ENCODE data around the gene TMEM39A. TPM values are rescaled to one million over a fixed set of nuclear protein-coding genes. Genes with fewer than 3 reads are reported as not detected.

Gene TMEM39A
- total and polyA plus RNA-seq, 4 donors, result 19.9 to 38.7 (median 29.0) TPM

DNA sequence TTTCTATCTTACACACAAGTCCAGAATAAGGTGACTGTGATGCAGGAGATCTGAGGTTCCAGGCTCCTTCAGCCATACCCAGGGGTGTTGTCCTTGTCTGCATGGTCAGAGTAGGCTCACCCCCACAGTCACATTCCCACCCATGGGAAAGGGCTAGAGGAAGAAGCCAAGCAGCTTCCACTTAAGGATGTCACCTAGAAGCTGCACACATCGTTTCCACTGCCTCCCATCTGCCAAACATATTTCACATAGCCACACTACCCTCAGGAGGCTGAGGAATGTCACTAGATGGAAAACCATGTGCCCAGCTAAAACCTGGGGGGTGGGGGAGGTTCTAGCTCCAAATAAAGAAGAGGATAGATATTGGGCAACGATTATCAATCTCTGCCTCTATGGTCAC, 58.1 kb downstream of the TMEM39A start:
- H3K27ac ChIP-seq (ENCODE audit: low read depth, low read length), result no peak overlapping the region
- H3K9me3 ChIP-seq (ENCODE audit: control insufficient read depth, insufficient read depth, low read length), result no peaks in the 10 kb centered on the region
- H3K36me3 ChIP-seq (ENCODE audit: control insufficient read depth, insufficient read depth, low read length), result peaks cover 13% of the 10 kb centered on the region
- no peaks in the 10 kb centered on the region for H3K4me1 ChIP-seq (ENCODE audit: control insufficient read depth, insufficient read depth, low read length)
- H3K27me3 ChIP-seq (ENCODE audit: control insufficient read depth, insufficient read depth, low read length), result no peaks in the 10 kb centered on the region
- DNase-seq (ENCODE audit: low read depth in 4 of 6, low spot score in 6 of 6), result no peak
- H3K4me3 ChIP-seq (ENCODE audit: low read depth, low read length), result no peak overlapping the region
- WGBS (ENCODE audit: insufficient coverage), result 88% methylated on average over 1 of the region's 2 CpGs

DNA sequence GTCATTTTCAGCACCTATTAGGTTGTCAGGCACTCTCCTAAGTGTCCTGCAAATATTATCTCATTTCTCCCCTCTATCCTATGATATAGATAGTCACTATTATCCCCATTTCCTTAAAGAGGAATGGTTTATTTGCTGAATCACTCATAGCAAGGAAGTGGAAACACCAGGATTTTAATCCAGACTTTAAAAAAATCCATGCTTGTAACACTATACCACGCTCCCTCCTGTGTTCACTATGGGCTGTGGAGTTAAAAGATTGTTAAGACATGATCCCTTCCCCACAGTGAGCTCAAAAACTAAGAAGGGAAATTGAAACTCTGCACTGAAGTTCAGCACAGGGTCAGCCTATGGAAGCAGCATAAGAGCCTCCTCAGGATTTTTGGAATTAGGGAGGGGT, 60.2 kb downstream of the TMEM39A start:
- WGBS (ENCODE audit: insufficient coverage), result no CpG with 5 or more reads among the region's 1 CpG
- Histone ChIP-seq H3K36me3 (ENCODE audit: control insufficient read depth, insufficient read depth, low read length) (peaks cover 9% of the 10 kb centered on the region), H3K9me3 (ENCODE audit: control insufficient read depth, insufficient read depth, low read length) (no peaks in the 10 kb centered on the region), H3K27me3 (ENCODE audit: control insufficient read depth, insufficient read depth, low read length) (no peaks in the 10 kb centered on the region), H3K4me3 (ENCODE audit: low read depth, low read length) (no peak overlapping the region), H3K4me1 (ENCODE audit: control insufficient read depth, insufficient read depth, low read length) (no peaks in the 10 kb centered on the region), H3K27ac (ENCODE audit: low read depth, low read length) (no peak overlapping the region)
- DNase-seq (ENCODE audit: low read depth in 4 of 6, low spot score in 6 of 6), result peak in 1 of 6 donors; percentile 12

DNA sequence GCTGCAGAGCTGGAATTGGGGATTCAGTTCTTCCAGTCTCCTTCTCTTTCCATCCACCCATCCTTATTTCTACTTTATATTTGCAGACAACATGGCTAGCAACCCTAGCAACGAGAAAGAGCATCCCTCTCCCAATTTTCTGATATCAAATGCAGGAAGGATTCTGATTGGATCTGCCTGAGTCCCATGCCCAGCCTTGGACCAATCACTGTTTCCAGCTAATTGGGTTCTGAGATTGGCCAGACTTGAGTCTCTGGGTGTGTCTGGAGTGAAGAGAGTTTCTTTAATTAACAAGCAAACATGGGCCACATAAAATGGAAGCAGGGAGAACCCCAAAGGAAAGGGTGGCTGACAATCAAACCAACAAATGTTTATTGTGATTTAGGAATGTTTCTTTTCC, 60.6 kb downstream of the TMEM39A start:
- Histone ChIP-seq H3K4me1 (ENCODE audit: control insufficient read depth, insufficient read depth, low read length) (no peaks in the 10 kb centered on the region), H3K4me3 (ENCODE audit: low read depth, low read length) (no peak overlapping the region), H3K36me3 (ENCODE audit: control insufficient read depth, insufficient read depth, low read length) (peaks cover 9% of the 10 kb centered on the region), H3K27me3 (ENCODE audit: control insufficient read depth, insufficient read depth, low read length) (no peaks in the 10 kb centered on the region), H3K9me3 (ENCODE audit: control insufficient read depth, insufficient read depth, low read length) (no peaks in the 10 kb centered on the region), H3K27ac (ENCODE audit: low read depth, low read length) (no peak overlapping the region)
- no peak for DNase-seq (ENCODE audit: low read depth in 4 of 6, low spot score in 6 of 6)
- 100% methylated on average over 1 of the region's 1 CpG for WGBS (ENCODE audit: insufficient coverage)

DNA sequence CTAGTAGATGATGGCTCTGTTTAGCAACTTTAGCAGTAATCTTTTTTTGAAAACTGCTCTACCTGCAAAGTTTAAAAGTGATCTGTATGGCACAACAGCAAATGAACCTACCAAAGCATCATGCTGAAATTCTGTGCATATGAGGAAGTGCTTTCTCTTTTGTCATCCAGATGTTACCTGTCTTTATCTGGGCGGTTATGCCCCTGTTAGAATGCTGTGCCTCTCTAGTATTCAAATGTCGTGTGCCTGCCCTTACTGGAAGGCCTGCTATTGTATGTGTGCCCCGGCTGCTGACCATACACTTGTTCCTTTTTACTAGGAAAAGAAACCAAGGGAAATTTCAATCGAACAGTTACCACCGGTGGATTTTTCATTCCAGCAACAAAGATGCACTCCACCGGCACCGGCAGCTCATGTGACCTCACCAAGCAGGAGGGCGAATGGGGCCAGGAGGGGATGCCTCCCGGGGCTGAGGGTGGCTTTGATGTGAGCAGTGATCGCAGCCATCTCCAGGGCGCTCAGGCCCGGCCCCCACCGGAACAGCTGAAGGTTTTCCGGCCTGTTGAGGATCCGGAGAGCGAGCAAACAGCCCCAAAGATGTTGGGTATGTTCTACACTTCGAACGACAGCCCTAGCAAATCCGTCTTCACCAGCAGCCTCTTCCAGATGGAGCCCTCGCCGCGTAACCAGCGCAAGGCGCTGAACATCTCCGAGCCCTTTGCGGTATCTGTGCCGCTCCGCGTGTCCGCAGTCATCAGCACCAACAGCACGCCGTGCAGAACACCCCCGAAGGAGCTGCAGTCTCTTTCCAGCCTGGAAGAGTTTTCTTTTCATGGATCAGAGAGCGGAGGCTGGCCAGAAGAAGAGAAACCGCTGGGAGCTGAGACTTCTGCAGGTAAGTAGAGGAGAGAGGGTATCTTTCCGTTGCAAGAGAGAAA, 61.6 kb downstream of the TMEM39A start:
- Histone ChIP-seq H3K36me3 (ENCODE audit: control insufficient read depth, insufficient read depth, low read length) (peaks cover 7% of the 10 kb centered on the region), H3K4me3 (ENCODE audit: low read depth, low read length) (no peak overlapping the region), H3K4me1 (ENCODE audit: control insufficient read depth, insufficient read depth, low read length) (no peaks in the 10 kb centered on the region), H3K27me3 (ENCODE audit: control insufficient read depth, insufficient read depth, low read length) (no peaks in the 10 kb centered on the region), H3K9me3 (ENCODE audit: control insufficient read depth, insufficient read depth, low read length) (no peaks in the 10 kb centered on the region), H3K27ac (ENCODE audit: low read depth, low read length) (no peak overlapping the region)
- WGBS (ENCODE audit: insufficient coverage), result 69% methylated on average over 33 of the region's 36 CpGs
- DNase-seq (ENCODE audit: low read depth in 4 of 6, low spot score in 6 of 6), result no peak

DNA sequence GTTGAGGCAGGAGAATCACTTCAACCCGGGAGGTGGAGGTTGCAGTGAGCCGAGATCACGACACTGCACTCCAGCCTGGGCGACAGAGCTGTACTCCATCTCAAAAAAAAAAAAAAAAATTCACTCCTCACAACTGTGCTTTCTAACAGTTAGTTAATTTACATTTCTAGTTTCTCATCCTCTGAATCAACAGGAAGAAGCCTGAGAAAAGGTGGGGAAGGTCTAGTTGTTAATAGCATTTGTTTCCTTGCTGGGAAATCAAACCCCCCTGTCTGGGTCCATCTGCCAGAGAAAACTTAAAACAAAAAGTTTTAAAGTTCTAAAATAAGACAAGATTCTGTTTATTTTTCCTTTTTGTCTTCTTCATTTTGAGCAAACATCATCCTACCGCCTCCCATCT, 62.3 kb downstream of the TMEM39A start:
- 80% methylated on average over 1 of the region's 5 CpGs for WGBS (ENCODE audit: insufficient coverage)
- H3K4me1 ChIP-seq (ENCODE audit: control insufficient read depth, insufficient read depth, low read length), result no peaks in the 10 kb centered on the region
- H3K9me3 ChIP-seq (ENCODE audit: control insufficient read depth, insufficient read depth, low read length), result no peaks in the 10 kb centered on the region
- H3K27me3 ChIP-seq (ENCODE audit: control insufficient read depth, insufficient read depth, low read length), result no peaks in the 10 kb centered on the region
- H3K36me3 ChIP-seq (ENCODE audit: control insufficient read depth, insufficient read depth, low read length), result peaks cover 7% of the 10 kb centered on the region
- no peak overlapping the region for H3K4me3 ChIP-seq (ENCODE audit: low read depth, low read length)
- H3K27ac ChIP-seq (ENCODE audit: low read depth, low read length), result no peak overlapping the region
- no peak for DNase-seq (ENCODE audit: low read depth in 4 of 6, low spot score in 6 of 6)

DNA sequence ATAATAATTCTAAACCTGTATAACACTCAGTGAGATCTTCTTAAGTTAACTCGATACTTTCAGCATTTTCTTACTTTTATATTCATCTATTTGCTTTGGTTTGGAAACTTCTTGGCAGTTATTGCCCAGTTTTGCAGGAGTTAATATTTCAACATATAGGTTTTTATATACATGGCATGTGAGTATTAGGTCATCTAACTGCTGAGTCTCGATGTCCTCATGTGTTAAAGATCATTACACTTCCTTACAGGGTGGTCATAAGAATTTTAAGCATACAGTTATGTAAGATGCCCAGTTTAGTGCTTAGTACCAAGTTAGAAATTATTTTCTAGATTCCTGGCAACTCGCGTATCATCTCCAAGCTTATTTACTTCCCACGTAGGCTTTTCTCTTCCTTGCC, 62.9 kb downstream of the TMEM39A start:
- DNase-seq (ENCODE audit: low read depth in 4 of 6, low spot score in 6 of 6), result no peak
- no peaks in the 10 kb centered on the region for H3K9me3 ChIP-seq (ENCODE audit: control insufficient read depth, insufficient read depth, low read length)
- H3K4me3 ChIP-seq (ENCODE audit: low read depth, low read length), result no peak overlapping the region
- no peaks in the 10 kb centered on the region for H3K4me1 ChIP-seq (ENCODE audit: control insufficient read depth, insufficient read depth, low read length)
- WGBS (ENCODE audit: insufficient coverage), result 100% methylated on average over 3 of the region's 5 CpGs
- peaks cover 7% of the 10 kb centered on the region for H3K36me3 ChIP-seq (ENCODE audit: control insufficient read depth, insufficient read depth, low read length)
- no peaks in the 10 kb centered on the region for H3K27me3 ChIP-seq (ENCODE audit: control insufficient read depth, insufficient read depth, low read length)
- no peak overlapping the region for H3K27ac ChIP-seq (ENCODE audit: low read depth, low read length)

DNA sequence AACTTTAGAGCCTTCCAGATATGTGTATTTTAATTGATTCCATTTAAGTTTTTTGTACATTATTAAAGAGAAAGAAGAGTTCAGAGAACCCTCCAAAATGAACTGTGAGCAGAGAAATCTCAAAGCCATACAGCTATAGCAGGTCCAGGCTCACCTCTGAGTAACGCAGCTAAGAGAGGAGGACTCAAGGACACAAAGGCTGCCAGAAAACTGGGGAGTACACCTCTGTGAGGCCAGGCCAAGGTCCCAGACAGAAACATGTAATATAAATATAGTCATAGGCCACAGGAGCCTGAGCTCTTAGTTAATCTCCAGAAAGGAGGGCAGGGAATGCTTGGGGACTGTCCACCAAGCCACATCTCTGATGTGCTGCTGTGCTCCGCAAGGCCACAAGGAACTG, 66.5 kb downstream of the TMEM39A start:
- Histone ChIP-seq H3K9me3 (ENCODE audit: control insufficient read depth, insufficient read depth, low read length) (no peaks in the 10 kb centered on the region), H3K27ac (ENCODE audit: low read depth, low read length) (no peak overlapping the region), H3K4me3 (ENCODE audit: low read depth, low read length) (no peak overlapping the region), H3K4me1 (ENCODE audit: control insufficient read depth, insufficient read depth, low read length) (no peaks in the 10 kb centered on the region), H3K27me3 (ENCODE audit: control insufficient read depth, insufficient read depth, low read length) (no peaks in the 10 kb centered on the region), H3K36me3 (ENCODE audit: control insufficient read depth, insufficient read depth, low read length) (peaks cover 16% of the 10 kb centered on the region)
- 100% methylated on average over 2 of the region's 2 CpGs for WGBS (ENCODE audit: insufficient coverage)
- DNase-seq (ENCODE audit: low read depth in 4 of 6, low spot score in 6 of 6), result no peak

DNA sequence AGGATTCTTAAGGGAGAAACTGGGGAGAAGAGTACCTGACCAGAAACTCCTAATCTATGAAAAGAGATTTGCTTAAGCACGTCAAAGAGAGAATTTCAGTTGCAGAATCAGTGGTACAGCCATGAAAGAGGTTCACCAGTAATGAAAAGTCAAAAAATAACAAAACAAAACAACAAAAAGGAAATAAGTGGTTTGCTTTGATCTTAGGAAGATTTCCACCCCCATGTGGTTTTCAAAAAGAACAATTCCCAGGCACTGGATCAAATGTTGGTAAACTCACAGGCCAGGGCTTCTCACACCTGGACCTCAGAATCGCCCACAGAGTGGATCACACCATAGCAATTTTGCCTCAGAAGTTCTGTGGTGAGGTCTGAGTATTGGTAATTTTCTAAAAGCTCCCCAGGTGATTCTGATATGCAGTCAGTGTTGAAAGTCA, 67.5 kb downstream of the TMEM39A start:
- Histone ChIP-seq H3K27ac (ENCODE audit: low read depth, low read length) (no peak overlapping the region), H3K9me3 (ENCODE audit: control insufficient read depth, insufficient read depth, low read length) (no peaks in the 10 kb centered on the region), H3K4me1 (ENCODE audit: control insufficient read depth, insufficient read depth, low read length) (no peaks in the 10 kb centered on the region), H3K4me3 (ENCODE audit: low read depth, low read length) (no peak overlapping the region), H3K27me3 (ENCODE audit: control insufficient read depth, insufficient read depth, low read length) (no peaks in the 10 kb centered on the region), H3K36me3 (ENCODE audit: control insufficient read depth, insufficient read depth, low read length) (peaks cover 17% of the 10 kb centered on the region)
- WGBS (ENCODE audit: insufficient coverage), result no CpG with 5 or more reads among the region's 2 CpGs
- no peak for DNase-seq (ENCODE audit: low read depth in 4 of 6, low spot score in 6 of 6)

DNA sequence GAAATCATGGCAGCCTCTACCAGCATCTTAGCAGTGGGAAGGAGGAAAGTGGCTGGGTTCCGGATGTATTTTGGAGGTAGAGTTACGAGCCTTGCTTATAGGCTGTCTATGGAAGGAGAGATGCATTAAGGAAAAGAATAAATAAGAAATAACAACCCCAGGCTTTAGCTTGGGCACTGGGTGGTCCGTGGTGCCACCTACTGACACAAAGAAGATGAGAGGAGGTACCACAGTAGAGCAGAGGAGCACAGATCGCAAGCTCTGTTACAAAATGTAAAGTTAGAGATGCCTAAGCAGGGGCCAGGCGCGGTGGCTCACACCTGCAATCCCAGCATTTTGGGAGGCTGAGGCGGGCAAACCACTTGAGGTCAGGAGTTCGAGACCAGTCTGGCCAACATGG, 74.8 kb downstream of the TMEM39A start:
- Histone ChIP-seq H3K27me3 (ENCODE audit: control insufficient read depth, insufficient read depth, low read length) (no peaks in the 10 kb centered on the region), H3K27ac (ENCODE audit: low read depth, low read length) (no peak overlapping the region), H3K9me3 (ENCODE audit: control insufficient read depth, insufficient read depth, low read length) (no peaks in the 10 kb centered on the region), H3K4me1 (ENCODE audit: control insufficient read depth, insufficient read depth, low read length) (no peaks in the 10 kb centered on the region), H3K36me3 (ENCODE audit: control insufficient read depth, insufficient read depth, low read length) (peaks cover 23% of the 10 kb centered on the region), H3K4me3 (ENCODE audit: low read depth, low read length) (no peak overlapping the region)
- WGBS (ENCODE audit: insufficient coverage), result 91% methylated on average over 5 of the region's 8 CpGs
- peak in 2 of 6 donors; percentile 7 to 10 for DNase-seq (ENCODE audit: low read depth in 4 of 6, low spot score in 6 of 6)

DNA sequence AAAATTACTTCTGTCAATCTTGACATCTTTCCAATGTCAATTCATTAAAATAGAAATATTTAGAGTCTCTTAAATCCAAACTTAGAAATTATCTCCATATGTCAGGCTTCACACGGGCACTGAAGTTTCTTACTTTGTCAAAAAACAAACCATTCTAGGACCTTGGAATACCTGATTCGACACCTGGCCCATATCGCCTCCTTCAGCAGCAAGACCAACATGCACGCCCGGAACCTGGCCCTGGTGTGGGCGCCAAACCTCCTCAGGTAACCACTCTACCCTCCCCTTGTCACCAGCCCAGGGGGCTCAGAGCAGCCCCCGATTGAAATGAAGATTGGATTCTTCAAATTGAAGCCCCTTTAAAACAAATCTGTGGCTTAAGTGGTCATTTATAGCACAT, 81.3 kb downstream of the TMEM39A start:
- Histone ChIP-seq H3K9me3 (ENCODE audit: control insufficient read depth, insufficient read depth, low read length) (no peaks in the 10 kb centered on the region), H3K27ac (ENCODE audit: low read depth, low read length) (no peak overlapping the region), H3K27me3 (ENCODE audit: control insufficient read depth, insufficient read depth, low read length) (no peaks in the 10 kb centered on the region), H3K4me3 (ENCODE audit: low read depth, low read length) (no peak overlapping the region), H3K36me3 (ENCODE audit: control insufficient read depth, insufficient read depth, low read length) (peaks cover 8% of the 10 kb centered on the region), H3K4me1 (ENCODE audit: control insufficient read depth, insufficient read depth, low read length) (no peaks in the 10 kb centered on the region)
- no peak for DNase-seq (ENCODE audit: low read depth in 4 of 6, low spot score in 6 of 6)
- WGBS (ENCODE audit: insufficient coverage), result 100% methylated on average over 6 of the region's 7 CpGs

Data from spinal cord (tissue), 10 donors.